T1000 (cell line): ENCODE measurements around the gene OSR1.
A peak's percentile ranks its signal among the peaks of the same experiment; 100 is the strongest.
"Not testable (repeated sequence)": the region's sequence is repeated elsewhere in the genome, so short reads cannot be mapped to it uniquely, and the experiment has no call there.

Source experiments
- DNase-seq: peaks from one replicate; lab custom pipeline; 2025; ENCODE audit warnings: mixed read lengths; lab: John Stamatoyannopoulos, UW

Gene OSR1

DNA sequence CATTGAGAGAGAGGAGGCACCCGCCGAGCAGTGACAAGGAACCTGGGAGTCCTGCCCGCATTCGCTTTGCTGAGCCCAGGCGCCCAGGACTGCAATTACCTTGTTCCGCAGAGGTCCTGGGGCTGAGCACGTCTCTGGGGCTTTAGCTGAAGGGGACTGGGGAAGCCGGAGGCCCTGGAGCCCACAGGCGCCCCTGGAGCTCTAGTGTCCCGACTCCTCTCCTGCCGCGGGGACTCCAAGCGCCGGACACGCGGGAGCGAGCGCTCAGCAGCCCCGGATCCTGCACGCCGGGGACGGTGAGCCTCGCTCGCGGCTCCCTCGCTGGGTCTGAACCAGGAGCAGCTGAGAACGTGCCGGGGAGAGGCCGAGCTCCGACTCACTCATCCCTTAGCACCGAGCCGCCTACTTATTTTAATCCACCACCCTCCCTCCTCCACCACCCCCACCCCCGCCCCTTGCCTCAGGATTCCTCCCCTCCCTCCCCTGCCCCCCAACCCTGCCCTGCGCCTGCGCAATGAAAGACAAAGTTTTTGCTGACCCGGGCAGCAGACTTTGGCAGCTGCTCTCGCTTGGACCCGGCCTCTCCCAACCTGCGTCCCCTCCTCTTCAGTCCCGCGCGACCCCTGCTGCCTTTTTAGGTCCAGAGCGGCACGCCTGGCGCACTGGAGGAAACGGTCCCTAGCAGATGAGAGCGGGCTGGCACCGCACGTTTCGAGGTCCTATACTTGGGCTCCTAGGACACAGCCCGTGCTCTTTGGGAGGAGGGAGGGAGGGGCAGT, at the start of gene OSR1:
OSR1 (minus strand) TSS at position 382 of the 779 bp plus-strand sequence. CDS start 4,818 bp downstream, outside the sequence.
- DNase-seq: peak; percentile 49

DNA sequence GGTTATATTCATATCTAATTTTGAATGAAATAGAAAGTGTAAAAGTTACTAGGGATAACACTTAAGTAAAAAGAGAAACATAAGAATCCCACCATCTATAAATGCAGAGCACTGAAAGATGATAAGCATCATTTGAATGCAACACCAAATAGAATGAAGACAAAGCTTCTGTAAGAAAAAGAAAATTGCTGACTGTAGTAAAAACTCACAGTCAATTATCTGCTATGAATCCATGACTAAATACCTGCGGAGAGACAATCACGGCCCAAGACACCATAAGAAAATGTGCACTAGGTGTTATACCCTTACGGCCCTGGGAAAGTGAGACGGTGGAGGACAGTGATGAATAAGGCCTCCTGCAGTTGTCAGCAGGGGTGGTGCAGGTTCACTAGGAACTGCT, 45.4 kb upstream of the OSR1 start:
- DNase-seq: no peak

DNA sequence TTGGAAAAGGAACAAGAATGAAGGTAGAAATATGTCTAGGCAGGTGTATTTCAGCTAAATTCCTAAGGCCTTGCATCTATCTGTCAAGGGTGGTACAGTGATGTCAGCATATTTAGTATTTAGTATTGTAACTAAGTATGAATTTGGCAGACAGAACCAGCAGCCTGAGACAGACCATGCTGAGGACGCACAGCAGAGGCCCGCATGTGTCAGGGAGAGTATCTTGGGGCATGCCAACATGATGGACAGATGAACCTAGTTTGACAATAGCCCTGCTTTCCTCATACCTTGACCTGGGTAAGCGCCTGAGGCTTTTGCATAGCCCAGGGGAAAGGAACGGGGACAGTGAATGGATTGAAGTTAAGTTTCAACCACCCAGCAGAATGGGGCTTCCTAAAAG, 33.8 kb upstream of the OSR1 start:
- no peak for DNase-seq

DNA sequence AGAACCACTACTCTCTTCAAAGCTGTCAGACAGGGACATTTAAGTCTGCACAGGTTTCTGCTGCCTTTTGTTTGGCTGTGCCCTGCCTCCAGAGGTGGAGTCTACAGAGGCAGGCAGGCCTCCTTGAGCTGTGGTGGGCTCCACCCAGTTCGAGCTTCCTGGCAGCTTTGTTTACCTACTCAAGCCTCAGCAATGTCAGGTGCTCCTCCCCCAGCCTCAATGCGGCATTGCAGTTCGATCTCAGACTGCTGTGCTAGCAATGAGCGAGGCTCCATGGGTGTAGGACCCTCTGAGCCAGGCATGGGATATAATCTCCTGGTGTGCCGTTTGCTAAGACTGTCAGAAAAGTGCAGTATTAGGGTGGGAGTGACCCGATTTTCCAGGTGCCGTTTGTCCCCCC, 31.0 kb upstream of the OSR1 start:
- DNase-seq: not testable (repeated sequence)

DNA sequence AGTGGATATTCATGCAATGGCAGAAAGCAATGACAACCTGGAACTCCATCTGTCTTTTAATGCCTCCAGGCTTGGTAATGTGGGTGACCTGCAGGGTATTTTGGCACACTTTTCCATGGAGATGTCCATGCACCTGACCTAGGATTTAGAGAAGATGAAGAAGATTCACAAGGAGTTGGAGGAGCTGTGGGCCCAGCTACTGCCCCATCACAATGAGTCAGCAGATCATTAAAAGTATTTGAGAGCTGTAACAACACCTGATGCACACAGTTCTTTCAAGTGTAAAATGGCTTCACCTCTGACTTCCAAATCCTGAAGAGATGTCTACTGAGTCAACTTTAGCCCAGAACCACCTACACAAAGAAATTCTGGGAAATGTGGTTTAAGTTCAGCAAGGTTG, 22.1 kb upstream of the OSR1 start:
- DNase-seq: no peak

DNA sequence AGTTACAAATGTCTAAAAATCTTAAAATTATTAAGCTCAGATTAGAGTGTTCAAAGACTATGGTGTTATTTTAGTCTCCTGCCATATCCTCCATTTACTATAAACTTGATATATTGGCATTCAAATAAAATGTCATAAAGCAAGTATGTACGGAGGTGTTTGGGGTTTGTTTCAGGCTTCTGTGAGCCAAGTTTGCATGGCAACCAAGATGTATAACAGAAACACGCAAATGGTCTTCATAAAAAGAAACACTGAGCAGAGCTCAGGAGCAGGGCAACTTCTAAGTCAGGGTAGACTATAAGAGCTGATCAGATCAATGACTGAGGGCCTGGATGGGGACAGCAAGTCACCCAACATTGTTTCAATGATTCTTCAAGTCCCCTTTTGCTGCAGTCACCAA, 20.5 kb upstream of the OSR1 start:
- no peak for DNase-seq

DNA sequence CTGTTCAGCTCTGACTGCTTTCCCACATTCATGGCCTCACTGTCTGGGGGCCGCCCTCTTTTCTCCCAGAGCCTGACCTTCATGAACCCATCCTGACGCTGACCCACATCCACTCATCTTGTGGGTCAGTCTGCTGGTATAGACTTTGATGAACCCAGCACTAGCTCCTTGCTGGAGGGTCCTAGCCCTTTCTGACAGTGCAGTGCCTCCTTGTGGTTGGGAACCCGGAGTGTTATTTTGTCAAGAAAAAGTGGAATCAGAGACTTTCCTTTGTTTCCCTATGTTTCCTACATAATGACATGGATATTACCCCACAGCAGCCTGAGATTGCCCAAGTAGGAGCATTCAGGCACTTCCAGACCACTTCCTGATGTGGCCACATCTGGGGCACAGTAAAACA, 19.3 kb upstream of the OSR1 start:
- DNase-seq: no peak

DNA sequence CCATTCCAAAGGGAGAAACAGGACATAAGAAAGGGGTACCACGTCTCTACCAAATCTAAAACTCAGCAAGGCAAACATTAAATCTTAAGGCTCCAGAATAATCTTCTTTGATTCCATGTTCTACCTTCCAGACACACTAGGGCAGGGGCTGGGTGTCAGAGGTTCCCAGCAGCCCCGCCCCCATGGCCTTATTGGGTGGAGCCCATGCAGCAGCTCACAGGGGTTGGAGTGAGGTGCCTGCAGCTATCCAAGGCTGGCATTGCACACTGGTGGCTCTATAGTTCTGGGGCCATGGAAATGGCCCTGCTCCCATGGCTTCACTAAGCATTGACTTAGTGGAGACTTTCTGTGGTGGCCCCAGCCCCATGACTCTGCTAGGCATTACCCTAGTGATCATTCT, 14.9 kb upstream of the OSR1 start:
- DNase-seq: no peak

DNA sequence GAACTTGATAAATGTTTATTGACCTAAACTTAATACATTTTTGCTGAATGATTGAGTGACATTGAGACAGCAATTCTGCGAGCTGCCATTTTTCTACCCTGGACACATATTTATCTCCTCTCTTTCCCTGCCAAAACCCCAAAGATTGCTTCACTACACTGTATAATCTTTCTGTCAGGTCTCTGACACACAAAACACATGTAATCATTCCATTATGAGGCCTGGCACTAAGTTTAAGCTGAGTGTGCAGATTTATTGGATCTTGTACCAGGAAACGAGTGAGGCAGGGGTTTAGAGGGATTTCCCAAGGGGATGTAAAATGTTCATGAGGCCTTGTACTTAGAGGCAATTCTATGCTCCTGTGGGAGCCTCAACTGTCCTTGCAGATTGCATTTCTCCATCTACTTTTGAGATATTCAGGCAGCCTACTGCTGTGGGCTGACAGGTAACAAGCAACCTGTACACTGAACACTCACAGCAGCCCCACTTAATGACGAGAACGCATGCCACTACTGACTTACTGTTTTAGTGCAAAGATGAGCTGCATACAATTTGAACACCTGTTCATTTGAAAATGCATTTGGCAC, 13.7 kb upstream of the OSR1 start:
- no peak for DNase-seq

DNA sequence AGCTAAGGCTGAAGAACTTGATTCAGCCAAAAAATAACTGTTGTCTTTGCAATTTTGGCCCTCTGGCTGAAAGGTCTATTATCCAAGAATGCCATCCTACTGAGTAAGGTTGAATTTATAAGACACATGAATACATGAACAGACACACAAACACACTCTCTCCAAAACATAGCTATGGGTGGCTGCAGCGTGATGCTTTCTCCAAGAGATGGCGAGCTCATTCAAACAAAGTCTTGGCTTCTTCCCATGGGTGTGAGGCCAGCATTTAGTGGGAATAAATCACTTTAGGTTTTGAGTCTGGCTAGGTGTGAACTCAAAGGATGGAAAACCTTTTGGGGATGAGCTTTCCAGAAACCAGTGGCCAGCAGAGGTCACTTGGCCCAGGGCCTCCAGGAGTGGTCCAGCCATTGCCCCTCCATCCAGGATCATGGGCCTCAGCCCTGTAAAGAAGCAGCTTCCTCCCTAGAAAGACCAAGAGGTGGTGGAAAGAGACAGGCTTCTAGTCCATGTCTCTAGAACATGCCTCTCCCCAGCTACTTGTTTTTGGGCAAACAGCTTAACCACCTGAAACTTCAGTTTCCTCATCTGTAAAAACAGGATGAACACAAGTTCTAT, 11.0 kb upstream of the OSR1 start:
- no peak for DNase-seq

DNA sequence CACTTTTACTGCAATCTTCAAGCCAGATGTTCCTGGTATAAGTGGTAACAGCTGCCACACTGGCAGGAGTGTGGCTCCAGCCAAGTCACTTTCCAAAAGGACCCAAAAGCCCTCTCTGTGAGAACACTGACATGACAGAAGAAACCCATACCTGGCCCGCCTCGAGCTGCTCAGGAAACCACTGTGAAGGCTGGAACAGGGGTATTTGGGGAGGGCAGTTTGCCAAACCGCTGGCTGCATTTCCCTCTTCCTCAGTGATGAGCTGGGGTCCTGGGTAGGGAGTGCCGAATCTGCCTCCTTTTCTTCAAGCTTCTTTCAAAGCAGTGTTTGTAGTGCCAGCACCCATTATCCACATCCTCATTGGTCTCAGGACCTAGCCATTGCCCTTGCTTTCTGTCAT, 10.3 kb upstream of the OSR1 start:
- DNase-seq: no peak

DNA sequence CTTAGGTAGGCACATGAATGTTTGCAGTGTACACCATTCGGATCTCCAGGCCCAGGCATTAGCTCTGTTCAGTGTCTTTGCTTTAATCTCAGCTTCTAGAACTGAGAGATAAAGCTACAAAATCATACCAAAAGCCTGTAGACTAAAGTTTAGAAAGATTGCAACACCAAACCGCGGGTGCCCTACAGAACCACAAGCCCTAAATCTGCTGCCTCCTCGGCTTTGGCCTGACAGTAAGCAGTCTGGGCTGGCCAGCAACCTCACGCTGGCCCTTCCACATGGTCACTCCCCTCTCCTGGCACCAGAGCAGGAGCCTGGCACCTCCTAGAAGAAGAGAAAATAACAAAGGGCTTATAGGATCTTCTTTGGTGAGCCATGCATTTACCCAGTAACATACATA, 8.9 kb upstream of the OSR1 start:
- DNase-seq: no peak

DNA sequence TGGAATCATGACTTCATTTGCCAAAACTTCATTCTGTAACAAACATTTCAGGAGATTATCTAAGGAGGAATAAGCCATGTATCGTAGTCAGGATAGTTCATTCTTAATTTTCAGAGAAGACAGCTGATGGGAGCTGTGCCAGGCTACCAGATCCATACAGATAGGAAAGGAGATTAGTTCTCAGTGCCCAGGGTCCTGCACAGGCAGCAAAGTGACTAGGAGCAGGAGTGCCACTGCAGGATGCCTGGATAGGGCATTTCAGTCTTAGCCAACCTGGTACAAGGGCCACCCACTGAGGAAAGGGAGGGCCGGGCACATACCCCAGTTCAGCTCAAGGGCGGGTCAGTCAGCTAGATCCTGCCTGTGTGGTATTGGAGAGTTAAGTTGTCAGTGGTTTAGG, 6.7 kb upstream of the OSR1 start:
- DNase-seq: no peak

DNA sequence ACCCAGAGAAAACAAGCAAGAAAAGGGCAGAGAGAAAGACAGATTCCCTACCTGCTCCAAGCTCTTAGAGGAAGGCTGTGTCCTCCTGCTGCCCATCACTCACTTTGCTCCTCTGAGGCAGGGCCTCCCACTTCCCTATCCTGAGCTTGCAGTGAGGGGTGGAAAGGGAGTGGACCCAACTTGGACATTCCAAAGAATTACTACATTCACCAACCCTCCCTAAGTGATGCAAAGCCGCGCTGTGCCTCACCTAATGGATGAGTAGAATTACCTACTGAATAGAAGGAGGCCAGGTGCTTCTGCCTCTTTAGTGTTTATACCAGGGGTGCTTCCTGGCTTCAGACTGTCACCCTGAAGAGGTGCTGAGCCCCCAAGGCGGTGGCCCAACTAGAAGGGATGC, 5.6 kb upstream of the OSR1 start:
- no peak for DNase-seq

DNA sequence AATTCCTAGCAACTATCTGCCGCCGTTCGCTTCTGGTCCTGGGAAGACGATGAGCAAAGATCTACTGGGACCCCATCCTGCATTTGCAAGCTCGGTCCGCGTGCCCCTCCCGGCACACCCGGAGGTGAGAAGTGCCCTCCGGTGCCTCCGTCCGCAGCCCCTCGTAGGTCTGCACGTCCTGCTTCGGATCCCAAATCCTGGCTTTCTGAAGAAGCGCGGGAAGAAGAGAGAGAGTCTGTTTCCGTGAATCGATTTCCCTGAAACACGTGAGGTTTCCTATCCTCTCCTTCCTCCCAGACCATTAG, 5.0 kb upstream of the OSR1 start:
- no peak for DNase-seq

DNA sequence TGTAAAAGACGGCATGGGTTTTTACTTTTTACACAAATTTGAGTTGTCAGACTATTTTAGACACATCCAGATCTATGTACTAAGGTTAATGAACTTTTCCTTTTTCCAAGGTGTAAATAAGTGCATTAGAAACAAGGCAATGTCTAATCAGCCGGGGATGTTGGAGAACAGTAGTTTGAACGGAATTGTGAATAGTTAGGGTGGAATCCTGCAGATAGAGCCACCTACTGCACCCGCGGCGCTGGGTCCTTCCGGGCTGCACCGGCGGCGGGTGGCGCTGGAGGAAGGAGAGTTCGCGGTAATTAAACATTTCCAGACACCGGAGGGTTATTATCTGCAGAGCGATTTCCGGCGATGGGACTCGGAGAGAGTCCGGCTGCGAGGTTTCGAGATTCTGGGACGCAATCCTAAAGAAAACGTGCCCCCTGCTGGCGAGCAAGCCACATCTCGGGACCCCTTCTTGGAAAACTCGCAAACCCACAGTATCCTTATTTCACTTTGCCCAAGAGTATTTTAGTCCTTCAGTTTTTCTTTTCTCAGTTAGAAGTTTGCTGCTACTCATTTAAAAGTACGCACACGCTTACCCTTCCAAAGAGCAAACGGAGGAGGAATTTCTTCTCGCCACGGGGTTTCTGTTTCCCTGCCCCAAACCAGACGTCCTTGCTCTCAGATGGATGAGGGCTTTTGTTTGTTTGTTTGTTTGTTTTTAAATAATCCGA, 4.5 kb upstream of the OSR1 start:
- DNase-seq: peak; percentile 62

DNA sequence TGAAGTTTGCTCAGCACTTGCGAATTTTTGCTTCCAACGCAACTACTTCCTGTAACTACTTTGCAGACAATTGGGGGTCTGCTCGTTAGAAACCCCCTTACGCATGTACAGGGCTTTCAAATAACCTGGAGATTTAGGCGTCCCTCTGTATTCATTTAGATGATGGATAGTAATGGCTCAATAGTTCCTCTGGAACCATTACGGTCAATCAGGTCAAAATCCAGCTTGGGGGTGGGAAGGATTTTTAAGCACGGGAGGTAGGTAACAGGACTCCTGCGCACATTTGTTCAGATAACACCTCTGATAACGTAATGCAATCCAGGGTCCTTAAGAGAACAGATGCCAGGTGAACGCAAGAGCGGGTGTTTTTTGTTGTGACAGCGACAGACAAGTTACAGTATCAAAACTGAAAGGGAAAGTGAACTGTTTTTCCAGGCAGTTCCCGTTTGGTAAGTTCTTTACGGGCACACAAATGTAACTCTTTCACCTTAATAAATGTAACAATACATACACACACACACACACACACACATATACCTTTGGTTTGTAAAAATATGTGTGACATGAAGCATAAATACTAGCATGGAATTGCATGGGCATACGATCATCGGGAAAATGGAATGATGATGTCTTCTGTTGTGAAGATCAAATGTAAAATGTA, 3.8 kb upstream of the OSR1 start:
- no peak for DNase-seq

DNA sequence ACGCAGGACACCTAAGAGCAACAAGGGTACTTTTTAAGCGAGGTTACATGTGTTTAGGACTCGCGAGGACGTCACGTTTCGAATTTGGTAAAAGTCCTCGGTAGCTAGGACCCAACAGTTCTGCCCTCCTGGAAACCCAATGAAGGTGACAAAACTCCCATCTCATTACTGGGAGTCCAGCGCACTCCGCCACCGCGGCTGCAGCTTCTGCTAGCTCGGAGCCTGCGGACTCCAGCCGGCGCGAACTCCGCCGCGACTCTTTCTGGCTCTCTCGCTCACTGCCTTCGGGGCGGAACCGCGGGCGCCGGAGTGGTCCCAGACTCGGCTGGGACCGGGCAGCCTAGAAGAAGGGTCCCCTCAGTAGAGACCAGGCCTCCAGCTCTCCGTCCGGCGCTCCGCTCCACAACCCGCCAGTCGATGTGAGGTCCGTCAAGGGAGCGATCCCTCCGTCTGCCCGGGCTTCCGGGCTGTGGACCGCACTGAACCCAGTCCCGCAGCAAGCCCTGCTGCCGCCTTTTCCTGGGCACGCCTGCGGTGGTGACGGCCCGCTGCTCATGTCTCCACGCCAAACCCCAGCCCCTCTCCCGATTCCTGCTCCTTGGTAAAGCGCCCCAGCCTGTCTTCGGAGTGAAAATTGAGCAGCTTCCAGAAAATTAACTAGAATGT, 3.0 kb upstream of the OSR1 start:
- no peak for DNase-seq

DNA sequence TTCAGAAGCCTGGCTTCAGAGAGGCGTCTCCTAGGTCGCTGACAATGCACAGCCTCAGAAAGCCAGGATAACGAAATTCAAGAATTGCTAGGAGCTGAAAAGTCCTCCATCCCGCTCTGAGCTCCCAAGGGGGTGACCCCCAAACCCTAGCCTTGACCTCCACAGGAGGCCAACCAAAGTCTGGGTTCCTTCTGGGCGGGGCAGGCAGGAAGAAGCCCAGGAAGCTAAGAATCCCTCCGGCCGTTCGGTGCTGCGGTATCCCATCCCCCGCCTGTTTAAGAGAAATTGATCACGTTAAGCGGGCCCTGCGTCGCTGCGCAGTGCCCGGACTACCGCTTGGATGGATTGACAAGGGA, 2.5 kb upstream of the OSR1 start:
- no peak for DNase-seq

DNA sequence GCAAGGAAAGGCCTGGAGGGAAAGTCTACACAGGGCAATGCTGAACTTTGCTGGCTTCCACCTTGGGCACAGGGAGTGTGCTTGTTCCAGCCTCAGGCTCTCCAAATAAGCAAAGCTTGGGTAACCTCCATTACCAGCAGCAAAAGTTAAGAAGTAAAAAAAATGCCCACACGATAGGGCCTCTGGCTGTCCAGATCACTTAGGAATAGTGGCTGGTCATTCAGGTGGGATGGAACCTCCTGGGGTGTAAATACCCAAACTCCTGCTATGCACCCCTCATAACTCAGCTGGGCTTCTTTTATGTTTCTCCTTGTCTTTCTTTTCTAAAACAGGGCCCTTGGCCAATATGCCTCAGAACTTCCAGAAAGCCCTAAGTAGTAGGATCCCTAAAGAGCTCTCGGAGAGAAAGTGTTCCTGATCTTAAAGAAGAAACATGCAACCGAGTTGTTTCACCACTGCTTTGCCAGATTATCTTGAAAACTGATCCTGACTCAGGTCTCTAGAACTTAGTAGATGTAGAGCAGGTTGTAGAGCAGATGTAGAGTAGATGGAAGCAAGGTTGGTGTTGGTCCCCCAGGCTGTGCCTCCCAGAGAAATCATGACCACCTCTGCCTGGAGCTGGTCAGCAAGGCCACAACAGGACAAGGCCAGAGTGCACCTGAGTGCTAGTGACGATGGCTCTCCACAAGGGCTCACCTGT, 2.0 kb upstream of the OSR1 start:
- no peak for DNase-seq

DNA sequence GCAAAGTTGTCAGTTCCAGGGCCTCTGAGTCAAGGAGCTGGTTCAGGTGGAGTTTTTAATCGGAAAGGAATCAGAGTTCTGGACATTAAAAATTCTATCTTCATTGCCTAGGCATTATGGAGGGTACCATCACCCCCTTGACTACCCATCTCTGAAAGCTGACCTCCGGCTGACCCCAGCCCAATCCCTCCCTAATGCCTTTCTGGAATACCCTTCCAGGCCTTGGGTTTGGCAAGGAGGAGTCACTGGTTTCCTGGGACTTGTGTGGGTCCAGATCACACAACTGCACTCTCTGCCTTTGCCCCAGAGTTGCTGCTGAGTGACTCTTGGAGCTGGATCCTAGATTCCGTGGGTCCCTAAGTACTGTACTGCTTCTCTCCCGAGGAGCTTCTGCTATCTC, 1.0 kb upstream of the OSR1 start:
- no peak for DNase-seq

DNA sequence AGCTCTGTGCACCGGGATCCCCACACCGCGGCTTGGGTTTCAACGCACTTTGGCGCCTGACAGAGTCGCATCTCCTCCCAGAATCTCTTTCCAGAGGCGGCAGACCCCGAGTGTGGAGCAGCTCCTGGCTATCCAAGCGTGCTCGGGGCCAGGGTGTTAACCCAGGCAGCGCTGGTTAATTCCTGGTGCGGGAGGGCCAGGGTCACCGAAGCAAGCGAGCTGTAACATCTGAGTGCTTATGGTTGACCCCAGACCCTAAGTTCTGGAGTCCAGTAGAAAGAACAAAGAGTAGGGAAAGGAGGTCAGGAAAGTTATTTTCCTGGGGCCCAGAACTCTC, 566 bp upstream of the OSR1 start:
- DNase-seq: no peak
